Keratinocyte (primary cell): ENCODE data around the gene FAM136A. TPM values are rescaled to one million over a fixed set of nuclear protein-coding genes. Genes with fewer than 3 reads are reported as not detected.

Source experiments
- DNase-seq: peaks from one replicate; pipeline ENCODE4 v3.0.0-alpha.2; 2011; ENCODE audit warnings: low read depth, missing footprints, low spot score
- FAIRE-seq: peaks from 2 replicates; lab custom pipeline; 2011; peaks lifted over from hg19 to GRCh38; lab: Jason Lieb, UNC
- H2AFZ ChIP-seq: 2 replicates; pipeline ENCODE4 v1.6.0; 2012; ENCODE audit warnings: low read length, control low read depth, inconsistent platforms; ENCODE audit not compliant: control insufficient read depth
- H3K27ac ChIP-seq: 2 replicates; pipeline ENCODE4 v1.5.1; 2011; ENCODE audit warnings: low read length; ENCODE audit not compliant: control insufficient read depth, insufficient read depth
- H3K27me3 ChIP-seq: 3 replicates; pipeline ENCODE4 v1.6.0; 2011; ENCODE audit warnings: low read length; ENCODE audit not compliant: control insufficient read depth, insufficient read depth; ENCODE audit errors: extremely low read depth
- H3K36me3 ChIP-seq, 2 experiments: 2 replicates in 1 of 2; 3 replicates in 1 of 2; pipeline ENCODE4 v1.5.1; 2011; ENCODE audit warnings: low read length in 2 of 2, mild to moderate bottlenecking in 1 of 2; ENCODE audit not compliant: control insufficient read depth in 2 of 2, insufficient read depth in 2 of 2; ENCODE audit errors: extremely low read depth in 1 of 2
- H3K4me1 ChIP-seq: 3 replicates; pipeline ENCODE4 v1.5.1; 2011; ENCODE audit warnings: low read length; ENCODE audit not compliant: control insufficient read depth, insufficient read depth; ENCODE audit errors: extremely low read depth
- H3K4me2 ChIP-seq: 3 replicates; pipeline ENCODE4 v1.6.0; 2011; ENCODE audit warnings: low read depth, low read length; ENCODE audit not compliant: control insufficient read depth, insufficient read depth; ENCODE audit errors: extremely low read depth
- H3K4me3 ChIP-seq, 3 experiments: fragments of 200-600 bp in 1 of 3; sonication (generic) in 1 of 3; 2 replicates in 2 of 3; 3 replicates in 1 of 3; pipeline ENCODE4 v1.5.1; 2011 to 2016; ENCODE audit warnings: low read length in 3 of 3, mild to moderate bottlenecking in 3 of 3, control low read depth in 2 of 3, inconsistent platforms in 1 of 3, low read depth in 1 of 3, mixed read lengths in 1 of 3, mixed run types in 1 of 3, moderate library complexity in 1 of 3; ENCODE audit not compliant: control insufficient read depth in 2 of 3, insufficient read depth in 2 of 3; ENCODE audit errors: extremely low read depth in 1 of 3
- H3K79me2 ChIP-seq: 2 replicates; pipeline ENCODE4 v1.6.0; 2012; ENCODE audit warnings: low read length; ENCODE audit not compliant: control insufficient read depth, insufficient read depth
- H3K9ac ChIP-seq: 3 replicates; pipeline ENCODE4 v1.6.0; 2011; ENCODE audit warnings: low read length; ENCODE audit not compliant: control insufficient read depth, insufficient read depth; ENCODE audit errors: extremely low read depth
- H3K9me1 ChIP-seq: 3 replicates; pipeline ENCODE4 v1.6.0; 2011; ENCODE audit warnings: low read length; ENCODE audit not compliant: control insufficient read depth, insufficient read depth; ENCODE audit errors: extremely low read depth
- H3K9me3 ChIP-seq: 2 replicates; pipeline ENCODE4 v1.5.1; 2012; ENCODE audit warnings: low read depth, low read length; ENCODE audit not compliant: control insufficient read depth
- H4K20me1 ChIP-seq: 3 replicates; pipeline ENCODE4 v1.6.0; 2011; ENCODE audit warnings: low read length; ENCODE audit not compliant: control insufficient read depth, insufficient read depth; ENCODE audit errors: extremely low read depth
- CTCF ChIP-seq, 3 experiments: IDR thresholded peaks in 1 of 3; conservative IDR thresholded peaks in 1 of 3; optimal IDR thresholded peaks in 1 of 3; 2 replicates in 2 of 3; 3 replicates in 1 of 3; pipeline versions ENCODE3 to v1.5.1; 2011; ENCODE audit warnings: low read length in 3 of 3, mild to moderate bottlenecking in 3 of 3, moderate library complexity in 2 of 3, control low read depth in 1 of 3, inconsistent platforms in 1 of 3; ENCODE audit not compliant: insufficient read depth in 2 of 3; ENCODE audit errors: extremely low read depth in 1 of 3
- EZH2 ChIP-seq: IDR thresholded peaks from one replicate; pipeline ENCODE4 v1.6.1; 2012; ENCODE audit warnings: inconsistent platforms, mild to moderate bottlenecking, low read length, moderate library complexity
- dilution Hi-C: fragments of 300-500 bp; cut with MboI; formaldehyde crosslinking; loops from one replicate; pipeline ENCODE4 v1.7.0; 2020; ENCODE audit warnings: low sequenced_read_pairs; ENCODE audit not compliant: extremely low pct_ligation_motif_present
- polyA plus RNA-seq, 5 experiments: library from polyadenylated mRNA; depleted of rRNA in 3 of 5; stranded (reverse) in 3 of 5; stranded (forward) in 1 of 5; unstranded in 1 of 5; fragments of >200 nt; gene quantifications; 1 replicate in 1 of 5; 2 replicates in 3 of 5; 3 replicates in 1 of 5; pipeline versions ENCODE4 v1.2.1 to v1.2.3, GENCODE V29; 2011 to 2012; ENCODE audit warnings: missing spikeins in 2 of 5, low read depth in 1 of 5, low replicate concordance in 1 of 5

The FAM136A gene
- polyA plus RNA-seq, 1 donor (not counting 4 experiments of a cell fraction or from before 2014, with no cell fraction given), result 35.8 TPM

GRCh38 chr2:70310899-70311298, 9.0 kb upstream of the FAM136A start:
- Histone ChIP-seq H3K36me3 (no peaks in the 10 kb centered on the region), H3K79me2 (no peaks in the 10 kb centered on the region), H2AFZ (no peak overlapping the region), H3K4me2 (no peak overlapping the region), H3K9ac (no peak overlapping the region), H3K27ac (no peak overlapping the region), H3K4me3 (no peak overlapping the region), H4K20me1 (no peaks in the 10 kb centered on the region), H3K9me1 (no peaks in the 10 kb centered on the region), H3K27me3 (no peaks in the 10 kb centered on the region), H3K4me1 (peaks cover 1% of the 10 kb centered on the region), H3K9me3 (no peaks in the 10 kb centered on the region)
- no peak for FAIRE-seq
- TF ChIP-seq EZH2, result no peak
- no peak for TF ChIP-seq CTCF (optimal IDR thresholded peaks at IDR 0.05 in 1 of 3, IDR thresholded peaks at IDR 0.05 in 1 of 3, conservative IDR thresholded peaks at IDR 0.05 in 1 of 3; ENCODE audit: extremely low read depth in 1 of 3, insufficient read depth in 2 of 3, low read length in 3 of 3)
- DNase-seq, result no peak
- dilution Hi-C loops, result loop anchor here (25.0 kb wide), 2 partner anchors 326 to 476 kb away; partner anchors contain the start of gene FIGLA

GRCh38 chr2:70305531-70305930, 3.7 kb upstream of the FAM136A start:
- H3K9ac ChIP-seq, result peak overlapping the region; percentile 22
- TF ChIP-seq CTCF (optimal IDR thresholded peaks at IDR 0.05 in 1 of 3, IDR thresholded peaks at IDR 0.05 in 1 of 3, conservative IDR thresholded peaks at IDR 0.05 in 1 of 3; ENCODE audit: extremely low read depth in 1 of 3, insufficient read depth in 2 of 3, low read length in 3 of 3), result no peak
- TF ChIP-seq EZH2, result no peak
- H3K4me3 ChIP-seq, result no peak overlapping the region
- H4K20me1 ChIP-seq, result no peaks in the 10 kb centered on the region
- H3K79me2 ChIP-seq, result peaks cover 12% of the 10 kb centered on the region
- H3K4me1 ChIP-seq, result peaks cover 29% of the 10 kb centered on the region
- peak overlapping the region; percentile 62 for H2AFZ ChIP-seq
- H3K9me3 ChIP-seq, result no peaks in the 10 kb centered on the region
- peak; percentile 56 for FAIRE-seq
- no peaks in the 10 kb centered on the region for H3K9me1 ChIP-seq
- no peak for DNase-seq
- H3K27ac ChIP-seq, result peak overlapping the region; percentile 29
- peaks cover 0 to 2% of the 10 kb centered on the region in 2 experiments for H3K36me3 ChIP-seq
- dilution Hi-C loops, result loop anchor here (25.0 kb wide), 2 partner anchors 332 to 482 kb away; partner anchors contain the start of gene FIGLA
- peak overlapping the region; percentile 29 for H3K4me2 ChIP-seq
- H3K27me3 ChIP-seq, result no peaks in the 10 kb centered on the region
